H1 (cell line): ENCODE results near the gene MAP4K4. TPM values are rescaled to one million over a fixed set of nuclear protein-coding genes. Genes with fewer than 3 reads are reported as not detected.

Source experiments
- CTCF ChIA-PET: fragments of 300-600 bp; sonication (Branson Sonifier 250); formaldehyde crosslinking; loops from one replicate; lab custom pipeline; 2021; ENCODE audit not compliant: partially characterized antibody; lab: Charles Lee
- POLR2A ChIA-PET: fragments of 300-600 bp; sonication (Branson Sonifier 250); formaldehyde crosslinking; loops from one replicate; lab custom pipeline; 2021; ENCODE audit warnings: inconsistent platforms; ENCODE audit not compliant: partially characterized antibody; lab: Charles Lee
- DNase-seq, 2 experiments: peaks; one replicate each; pipeline versions ENCODE4 v3.0.0 to v3.0.0-alpha.2; 2010 to 2022; ENCODE audit warnings: low spot score in 2 of 2, low read depth in 1 of 2, mixed read lengths in 1 of 2
- FAIRE-seq: peaks from 2 replicates; lab custom pipeline; 2011; peaks lifted over from hg19 to GRCh38; lab: Jason Lieb, UNC
- H2AFZ ChIP-seq: 2 replicates; pipeline ENCODE4 v1.8.1; 2012; ENCODE audit warnings: low read length, inconsistent platforms
- H2AK5ac ChIP-seq: 2 replicates; pipeline ENCODE4 v1.6.1; 2013; ENCODE audit warnings: low read depth, low read length
- H2BK120ac ChIP-seq: replicated peaks from 2 replicates; pipeline ENCODE3; 2013; ENCODE audit warnings: low read depth, low read length, inconsistent platforms
- H2BK12ac ChIP-seq: 2 replicates; pipeline ENCODE4 v1.6.1; 2013; ENCODE audit warnings: low read depth, low read length
- H2BK15ac ChIP-seq: 2 replicates; pipeline ENCODE4 v1.6.1; 2013; ENCODE audit warnings: low read length
- H2BK20ac ChIP-seq: 2 replicates; pipeline ENCODE4 v1.6.1; 2013; ENCODE audit warnings: low read length
- H2BK5ac ChIP-seq: 2 replicates; pipeline ENCODE4 v1.6.1; 2013; ENCODE audit warnings: low read depth, low read length
- H3K14ac ChIP-seq: 2 replicates; pipeline ENCODE4 v1.6.1; 2013; ENCODE audit warnings: inconsistent platforms; ENCODE audit not compliant: insufficient read length
- H3K18ac ChIP-seq: 2 replicates; pipeline ENCODE4 v1.6.1; 2013; ENCODE audit warnings: low read length; ENCODE audit errors: extremely low read depth
- H3K23ac ChIP-seq: 2 replicates; pipeline ENCODE4 v1.6.1; 2013; ENCODE audit warnings: inconsistent platforms; ENCODE audit not compliant: insufficient read length
- H3K23me2 ChIP-seq: 2 replicates; pipeline ENCODE4 v1.6.1; 2013; ENCODE audit warnings: low read depth, low read length
- H3K27ac ChIP-seq: 2 replicates; pipeline ENCODE4 v1.6.1; 2011; ENCODE audit warnings: low read depth, low read length, inconsistent platforms
- H3K27me3 ChIP-seq, 4 experiments: replicated peaks in 1 of 4; 1 replicate in 1 of 4; 2 replicates in 3 of 4; pipeline versions ENCODE4 v1.6.1 to v1.8.1; 2011 to 2013; ENCODE audit warnings: low read length in 3 of 4, mild to moderate bottlenecking in 3 of 4, inconsistent platforms in 2 of 4, mixed read lengths in 2 of 4, moderate library complexity in 1 of 4; ENCODE audit not compliant: control insufficient read depth in 3 of 4, insufficient read depth in 3 of 4; ENCODE audit errors: extremely low read depth in 1 of 4
- H3K36me3 ChIP-seq, 4 experiments: 2 replicates each; pipeline versions ENCODE4 v1.6.1 to v1.8.1; 2011 to 2013; ENCODE audit warnings: mild to moderate bottlenecking in 4 of 4, low read length in 3 of 4, moderate library complexity in 2 of 4, control low read depth in 1 of 4, inconsistent platforms in 1 of 4; ENCODE audit not compliant: insufficient read depth in 4 of 4, control insufficient read depth in 2 of 4
- H3K4ac ChIP-seq: replicated peaks from 2 replicates; pipeline ENCODE3; 2013; ENCODE audit warnings: low read length, low read depth, mixed read lengths, inconsistent platforms; ENCODE audit not compliant: insufficient read length
- H3K4me1 ChIP-seq, 4 experiments: replicated peaks in 1 of 4; 1 replicate in 1 of 4; 2 replicates in 3 of 4; pipeline versions ENCODE4 v1.6.1 to v1.8.1; 2011 to 2013; ENCODE audit warnings: low read length in 3 of 4, inconsistent platforms in 2 of 4, mixed read lengths in 1 of 4; ENCODE audit not compliant: insufficient read depth in 4 of 4, control insufficient read depth in 3 of 4
- H3K4me2 ChIP-seq, 2 experiments: 2 replicates each; pipeline versions ENCODE4 v1.6.1 to v1.8.1; 2011 to 2013; ENCODE audit warnings: low read depth in 2 of 2, low read length in 2 of 2, control low read depth in 1 of 2, inconsistent platforms in 1 of 2, mild to moderate bottlenecking in 1 of 2; ENCODE audit not compliant: insufficient read depth in 1 of 2
- H3K4me3 ChIP-seq, 4 experiments: fragments of 200-600, 300-600 bp in 1 of 4; sonication (generic), shearing (Covaris generic), sonication (Bioruptor Twin) in 1 of 4; 2 replicates each; pipeline versions ENCODE4 v1.5.1 to v1.8.1; 2011 to 2016; ENCODE audit warnings: low read length in 4 of 4, low read depth in 3 of 4, control low read depth in 2 of 4, inconsistent platforms in 2 of 4, mild to moderate bottlenecking in 2 of 4, mixed read lengths in 1 of 4, moderate library complexity in 1 of 4; ENCODE audit not compliant: insufficient read depth in 2 of 4; ENCODE audit errors: extremely low read depth in 1 of 4
- H3K56ac ChIP-seq: replicated peaks from 2 replicates; pipeline ENCODE3; 2013; ENCODE audit warnings: low read depth, mild to moderate bottlenecking, mixed read lengths, low read length, inconsistent platforms; ENCODE audit not compliant: insufficient read length
- H3K79me1 ChIP-seq: 2 replicates; pipeline ENCODE4 v1.6.1; 2013; ENCODE audit warnings: low read depth, low read length, control low read depth
- H3K79me2 ChIP-seq, 2 experiments: 2 replicates each; pipeline versions ENCODE4 v1.6.1 to v1.8.1; 2012 to 2013; ENCODE audit warnings: low read length in 2 of 2, mild to moderate bottlenecking in 2 of 2, inconsistent platforms in 1 of 2; ENCODE audit not compliant: insufficient read depth in 2 of 2, control insufficient read depth in 1 of 2
- H3K9ac ChIP-seq, 4 experiments: replicated peaks in 1 of 4; 1 replicate in 1 of 4; 2 replicates in 3 of 4; pipeline versions ENCODE4 v1.6.1 to v1.8.1; 2011 to 2013; ENCODE audit warnings: low read depth in 3 of 4, low read length in 3 of 4, control low read depth in 2 of 4, mild to moderate bottlenecking in 2 of 4, moderate library complexity in 2 of 4, inconsistent platforms in 1 of 4; ENCODE audit errors: extremely low read depth in 1 of 4
- H3K9me3 ChIP-seq, 2 experiments: 2 replicates each; pipeline versions ENCODE4 v1.6.1 to v1.8.1; 2012 to 2013; ENCODE audit warnings: mild to moderate bottlenecking in 2 of 2, moderate library complexity in 2 of 2, control low read depth in 1 of 2, inconsistent platforms in 1 of 2, low read depth in 1 of 2, low read length in 1 of 2, mixed read lengths in 1 of 2; ENCODE audit not compliant: insufficient read depth in 2 of 2
- H4K20me1 ChIP-seq, 2 experiments: replicated peaks in 1 of 2; 2 replicates each; pipeline versions ENCODE3 to v1.8.1; 2011 to 2013; ENCODE audit warnings: inconsistent platforms in 2 of 2, low read length in 2 of 2, mild to moderate bottlenecking in 1 of 2; ENCODE audit not compliant: insufficient read depth in 2 of 2, control insufficient read depth in 1 of 2
- H4K5ac ChIP-seq: 2 replicates; pipeline ENCODE4 v1.6.1; 2013; ENCODE audit warnings: low read length, low read depth, mixed read lengths, inconsistent platforms; ENCODE audit not compliant: insufficient read length
- H4K8ac ChIP-seq: 2 replicates; pipeline ENCODE4 v1.8.0; 2013; ENCODE audit warnings: mild to moderate bottlenecking, moderate library complexity, low read length, inconsistent platforms; ENCODE audit not compliant: insufficient read depth; ENCODE audit errors: extremely low read depth
- H4K91ac ChIP-seq: replicated peaks from 2 replicates; pipeline ENCODE3; 2013; ENCODE audit warnings: low read length, mixed read lengths, inconsistent platforms; ENCODE audit not compliant: insufficient read length
- BRCA1 ChIP-seq: IDR thresholded peaks from 2 replicates; pipeline ENCODE4 v1.6.1; 2012; ENCODE audit warnings: low read depth, low read length, improper control_type of control experiment
- EP300 ChIP-seq, 2 experiments: IDR thresholded peaks; 1 replicate in 1 of 2; 2 replicates in 1 of 2; pipeline ENCODE4 v1.6.1; 2011 to 2012; ENCODE audit warnings: low read depth in 2 of 2, low read length in 2 of 2, mild to moderate bottlenecking in 2 of 2, borderline replicate concordance in 1 of 2, inconsistent platforms in 1 of 2, moderate library complexity in 1 of 2
- EZH2 ChIP-seq: fragments of 200-600 bp; sonication (generic); IDR thresholded peaks from 2 replicates; pipeline ENCODE4 v1.7.1; 2012; ENCODE audit warnings: low read depth, mild to moderate bottlenecking, moderate library complexity, low read length, inconsistent platforms; ENCODE audit not compliant: severe bottlenecking
- JUND ChIP-seq: IDR thresholded peaks from 2 replicates; pipeline ENCODE4 v1.6.1; 2011; ENCODE audit warnings: mild to moderate bottlenecking, improper control_type of control experiment, low read length
- KDM1A ChIP-seq: fragments of 200-600, 300-600 bp; sonication (generic); IDR thresholded peaks from 2 replicates; pipeline ENCODE4 v1.7.1; 2016; ENCODE audit warnings: mild to moderate bottlenecking, low read length, borderline replicate concordance
- POLR2A ChIP-seq, 2 experiments: IDR thresholded peaks; 1 replicate in 1 of 2; 2 replicates in 1 of 2; pipeline ENCODE4 v1.6.1; 2011; ENCODE audit warnings: low read depth in 2 of 2, low read length in 2 of 2, mild to moderate bottlenecking in 2 of 2; ENCODE audit errors: control extremely low read depth in 1 of 2
- SP2 ChIP-seq: IDR thresholded peaks from 2 replicates; pipeline ENCODE4 v1.6.1; 2012; ENCODE audit warnings: mild to moderate bottlenecking, low read length, inconsistent platforms
- YY1 ChIP-seq: IDR thresholded peaks from 2 replicates; pipeline ENCODE4 v1.6.1; 2011; ENCODE audit warnings: low read depth, mild to moderate bottlenecking, low read length
- ZNF274 ChIP-seq: IDR thresholded peaks from 2 replicates; pipeline ENCODE4 v1.7.0; 2012; ENCODE audit warnings: low read length, borderline replicate concordance; ENCODE audit errors: extremely low read depth
- WGBS, 2 experiments: shearing (Covaris generic) in 1 of 2; methylation state at CpG; one replicate each; pipeline versions ENCODE4 v1.1.6 to v1.1.7; 2013 to 2015; ENCODE audit warnings: low lambda C conversion rate in 2 of 2, mixed read lengths in 2 of 2, inconsistent platforms in 1 of 2, low coverage in 1 of 2, missing lambda C conversion rate in 1 of 2; ENCODE audit not compliant: insufficient replicate concordance in 2 of 2, insufficient coverage in 1 of 2, insufficient read length in 1 of 2; ENCODE audit errors: extremely low coverage in 1 of 2, missing lambda C conversion rate in 1 of 2; 5-methylcytosine and 5-hydroxymethylcytosine counted together
- polyA plus RNA-seq, 7 experiments: library from polyadenylated mRNA; depleted of rRNA in 3 of 7; stranded (reverse) in 5 of 7; unstranded in 2 of 7; fragments of >200 nt in 5 of 7; fragments of 200-250 nt in 2 of 7; gene quantifications; 1 replicate in 5 of 7; 2 replicates in 1 of 7; 4 replicates in 1 of 7; pipeline versions ENCODE4 v1.2.1 to v1.2.3, GENCODE V29; 2011 to 2013; ENCODE audit warnings: missing spikeins in 2 of 7, mixed read lengths in 2 of 7
- total RNA-seq: library from RNA; stranded (reverse); fragmentation: NEBNext Ultra II Directional; extraction: Animal tissue kit (Norgen Biotek cat#: 25700); gene quantifications from 2 replicates; pipeline ENCODE4 v1.2.1, GENCODE V29; 2021

The MAP4K4 gene
- total and polyA plus RNA-seq, 2 of the 8 experiments (the other 6 are each of a cell fraction or from before 2014, with no cell fraction given) = 53.2 to 138 TPM

- no peak overlapping the region for H3K4ac ChIP-seq
- H2AFZ ChIP-seq = no peak overlapping the region
- no peak overlapping the region for H3K18ac ChIP-seq
- H3K79me2 ChIP-seq = peaks cover 13 to 95% of the 10 kb centered on the region in 2 experiments
- H3K27ac ChIP-seq = no peak overlapping the region
- no peak overlapping the region for H2BK15ac ChIP-seq
- FAIRE-seq (no peak), DNase-seq (no peak)
- no peak overlapping the region for H3K23ac ChIP-seq
- H3K23me2 ChIP-seq = no peaks in the 10 kb centered on the region; the same call in 1 of the 2 replicates
- TF ChIP-seq EZH2 = no peak
- TF ChIP-seq YY1 = no peak
- no peak for TF ChIP-seq KDM1A
- TF ChIP-seq EP300 (IDR thresholded peaks at IDR 0.05; ENCODE audit: borderline replicate concordance in 1 of 2, low read depth in 2 of 2, low read length in 2 of 2) = no peak
- TF ChIP-seq ZNF274 = no peak
- no peak for TF ChIP-seq BRCA1
- TF ChIP-seq POLR2A (IDR thresholded peaks at IDR 0.05; ENCODE audit: control extremely low read depth in 1 of 2, low read depth in 2 of 2, low read length in 2 of 2) = no peak
- TF ChIP-seq SP2 = no peak
- TF ChIP-seq JUND = no peak
- H3K27me3 ChIP-seq = no peaks in the 10 kb centered on the region
- H3K56ac ChIP-seq = no peak overlapping the region
- no peak overlapping the region for H3K9ac ChIP-seq
- H4K5ac ChIP-seq = no peak overlapping the region
- H3K4me1 ChIP-seq = peaks cover 0 to 17% (median 9%) of the 10 kb centered on the region in 4 experiments; a peak in 5 of 7 replicates
- CTCF ChIA-PET = no interaction called here
- no peak overlapping the region; the same call in 1 of the 2 replicates for H2AK5ac ChIP-seq
- H2BK12ac ChIP-seq = no peak overlapping the region
- H3K9me3 ChIP-seq = no peaks in the 10 kb centered on the region
- peaks cover 2 to 5% of the 10 kb centered on the region in 2 experiments for H4K20me1 ChIP-seq
- no peak overlapping the region for H3K14ac ChIP-seq
- POLR2A ChIA-PET = no interaction called here
- H4K91ac ChIP-seq = no peak overlapping the region
- H2BK120ac ChIP-seq = no peak overlapping the region
- H3K79me1 ChIP-seq = peaks cover 5% of the 10 kb centered on the region
- H4K8ac ChIP-seq = no peak overlapping the region
- no peak overlapping the region for H3K4me2 ChIP-seq
- no peak overlapping the region for H2BK5ac ChIP-seq
- WGBS, 2 experiments = 97% methylated on average over 7 of the region's 7 CpGs; no CpG with 5 or more reads in 1 of the 2 experiments
- H3K36me3 ChIP-seq = no peaks in the 10 kb centered on the region
- H3K4me3 ChIP-seq = no peak overlapping the region
- no peak overlapping the region for H2BK20ac ChIP-seq
These were observed 114.7 kb downstream of the MAP4K4 start for GRCh38 chr2:101812226-101812625.
